ENCODE results near the gene GRPEL1. TPM values are rescaled to one million over a fixed set of nuclear protein-coding genes. Genes with fewer than 3 reads are reported as not detected.

The GRPEL1 gene
- polyA plus RNA-seq, 1 of the 3 experiments (the other 2 are of a cell fraction), result 29.8 TPM

- TF ChIP-seq RAD21 (IDR thresholded peaks at IDR 0.05; ENCODE audit: low read length) (no peak), GATA2 (CRISPR knock-in tag; IDR thresholded peaks at IDR 0.05) (no peak), TEAD4 (IDR thresholded peaks at IDR 0.05; ENCODE audit: borderline replicate concordance, insufficient read depth) (no peak), NFIC (IDR thresholded peaks at IDR 0.05; ENCODE audit: borderline replicate concordance) (no peak), NRF1 (IDR thresholded peaks at IDR 0.05; ENCODE audit: low read depth, low read length) (no peak), EZH2phosphoT487 (IDR thresholded peaks at IDR 0.05; ENCODE audit: borderline replicate concordance, low read depth) (no peak), TCF12 (IDR thresholded peaks at IDR 0.05) (no peak), ELF1 (IDR thresholded peaks at IDR 0.05) (no peak), RXRA (IDR thresholded peaks at IDR 0.05; ENCODE audit: borderline replicate concordance, low read depth) (no peak), RCOR1 (IDR thresholded peaks at IDR 0.05; ENCODE audit: low read length) (no peak), RFX5 (IDR thresholded peaks at IDR 0.05; ENCODE audit: low read length) (no peak), USF2 (IDR thresholded peaks at IDR 0.05; ENCODE audit: borderline replicate concordance, low read depth, low read length) (no peak), SIN3A (IDR thresholded peaks at IDR 0.05; ENCODE audit: borderline replicate concordance, low read depth, low read length) (no peak), IRF3 (IDR thresholded peaks at IDR 0.05; ENCODE audit: low read depth, low read length) (no peak), ZBTB33 (IDR thresholded peaks at IDR 0.05; ENCODE audit: borderline replicate concordance, low read depth) (no peak), CTCF (IDR thresholded peaks at IDR 0.05) (no peak), FOXM1 (IDR thresholded peaks at IDR 0.05; ENCODE audit: low read depth) (no peak)
- CTCF ChIA-PET, result interaction anchor here (1.2 to 6.1 kb wide), 7 partner anchors 8 to 326 kb away, joined by 3 to 80 read pairs (median 4); partner anchors contain the start of gene GRPEL1
- Histone ChIP-seq H2AFZ (ENCODE audit: low read depth) (no peak overlapping the region), H3K27me3 (ENCODE audit: insufficient read depth) (no peaks in the 10 kb centered on the region), H3K36me3 (replicated peaks in 1 of 2; ENCODE audit: control insufficient read depth in 1 of 2, insufficient read depth in 2 of 2, low read length in 1 of 2) (peaks cover 0 to 6% of the 10 kb centered on the region in 2 experiments), H3K27ac (ENCODE audit: low read depth in 2 of 2, low read length in 1 of 2) (no peak overlapping the region), H3K79me2 (ENCODE audit: insufficient read depth) (peaks cover 69% of the 10 kb centered on the region), H3K9ac (no peak overlapping the region), H4K20me1 (ENCODE audit: insufficient read depth) (peaks cover 49% of the 10 kb centered on the region; the same call in 1 of the 2 replicates), H3K4me3 (ENCODE audit: low read depth in 2 of 2, low read length in 1 of 2) (no peak overlapping the region), H3K4me1 (ENCODE audit: control insufficient read depth in 1 of 2, insufficient read depth in 2 of 2, low read depth in 1 of 2, low read length in 1 of 2) (peaks cover 15 to 29% of the 10 kb centered on the region in 2 experiments), H3K4me2 (peak overlapping the region; percentile 99; the same call in 1 of the 2 replicates), H3K9me2 (no peaks in the 10 kb centered on the region), H3F3A (replicated peaks; ENCODE audit: insufficient read depth) (peaks cover 9% of the 10 kb centered on the region), H3K9me3 (no peaks in the 10 kb centered on the region)
- no peak for DNase-seq
- POLR2A ChIA-PET, result interaction anchor here (0.9 kb wide), 1 partner anchor 14 kb away, joined by 3 read pairs; no protein-coding TSS in a partner anchor
- 96% methylated on average over 11 of the region's 23 CpGs for WGBS (ENCODE audit: low lambda C conversion rate)
Measured at GRCh38 chr4:7045961-7046921, 21.6 kb downstream of the GRPEL1 start.

Data from SK-N-SH (cell line).